A549 (cell line): ENCODE results near the gene C2orf42. TPM values are rescaled to one million over a fixed set of nuclear protein-coding genes. Genes with fewer than 3 reads are reported as not detected.
"Not testable (repeated sequence)": the region's sequence is repeated elsewhere in the genome, so short reads cannot be mapped to it uniquely, and the experiment has no call there.

Experiments used
- ATAC-seq, 2 experiments: fragments of 200-7000 bp in 1 of 2; fragments of >200 bp in 1 of 2; cut with Nextera tagmentation in 1 of 2; cut with Tn5 transposase in 1 of 2; 3 replicates each; pipeline versions ENCODE4 v1.8.0 to v1.9.1; 2018 to 2020; ENCODE audit warnings: mild to moderate bottlenecking in 1 of 2, moderate library complexity in 1 of 2
- CTCF ChIA-PET: fragments of 300-600 bp; sonication (Branson Sonifier 250); formaldehyde crosslinking; extraction: SDS; loops from one replicate; lab custom pipeline; 2021; ENCODE audit warnings: antibody characterized with exemption, inconsistent platforms; lab: Yijun Ruan, JAX
- POLR2A ChIA-PET: fragments of 350-600 bp; formaldehyde crosslinking; extraction: SDS; loops from one replicate; lab custom pipeline; 2021; ENCODE audit warnings: antibody characterized with exemption, inconsistent platforms; lab: Yijun Ruan, JAX
- DNase-seq, 2 experiments: peaks; one replicate each; pipeline versions ENCODE4 v3.0.0 to v3.0.0-alpha.2; 2011 to 2016; ENCODE audit warnings: low read depth in 1 of 2, low spot score in 1 of 2
- FAIRE-seq: peaks from 2 replicates; lab custom pipeline; 2011; peaks lifted over from hg19 to GRCh38; lab: Jason Lieb, UNC
- H3K27ac ChIP-seq, 2 experiments: fragments of >200 bp; sonication (Bioruptor Twin); formaldehyde crosslinking; 3 replicates each; pipeline ENCODE4 v1.5.1; 2016 to 2017
- H3K4me1 ChIP-seq: fragments of >200 bp; sonication (Bioruptor Twin); formaldehyde crosslinking; 3 replicates; pipeline ENCODE4 v1.6.1; 2016
- H3K4me2 ChIP-seq: fragments of >200 bp; sonication (Bioruptor Twin); formaldehyde crosslinking; 3 replicates; pipeline ENCODE4 v1.6.1; 2016
- H3K4me3 ChIP-seq: fragments of >200 bp; sonication (Bioruptor Twin); formaldehyde crosslinking; 3 replicates; pipeline ENCODE4 v1.5.1; 2016
- H3K9me3 ChIP-seq: fragments of >200 bp; sonication (Bioruptor Twin); formaldehyde crosslinking; 3 replicates; pipeline ENCODE4 v1.6.1; 2016
- CHD4 ChIP-seq: fragments of 200-600 bp; sonication (generic); IDR thresholded peaks from 2 replicates; pipeline ENCODE4 v1.6.1; 2016; ENCODE audit warnings: antibody characterized with exemption, mild to moderate bottlenecking, borderline replicate concordance
- EP300 ChIP-seq, 2 experiments: fragments of >200 bp; sonication (Bioruptor Twin); formaldehyde crosslinking; IDR thresholded peaks; 2 replicates in 1 of 2; 3 replicates in 1 of 2; pipeline ENCODE4 v1.6.1; 2016 to 2017
- FOXS1 ChIP-seq: fragments of 250-450 bp; sonication (Bioruptor Pico); IDR thresholded peaks from 2 replicates; pipeline ENCODE4 v1.5.0; 2020; ENCODE audit warnings: mild to moderate bottlenecking, moderate library complexity
- HEYL ChIP-seq: fragments of 250-450 bp; sonication (Bioruptor Pico); IDR thresholded peaks from 2 replicates; pipeline ENCODE4 v1.8.0; 2021; ENCODE audit warnings: mild to moderate bottlenecking, moderate library complexity
- HOXB13 ChIP-seq: fragments of 250-450 bp; sonication (Bioruptor Pico); IDR thresholded peaks from 2 replicates; pipeline ENCODE4 v1.5.0; 2020; ENCODE audit warnings: low read depth, mild to moderate bottlenecking, moderate library complexity
- MAZ ChIP-seq: fragments of 150-350 bp; IDR thresholded peaks from 2 replicates; pipeline ENCODE4 v1.6.1; 2014; ENCODE audit warnings: antibody characterized with exemption, low read depth, low read length, borderline replicate concordance
- MYC ChIP-seq: IDR thresholded peaks from 2 replicates; pipeline ENCODE4 v1.6.1; 2012; ENCODE audit warnings: mild to moderate bottlenecking, inconsistent platforms, low read length, improper control_type of control experiment, borderline replicate concordance
- NFE2L2 ChIP-seq: fragments of 150-350 bp; conservative IDR thresholded peaks from 2 replicates; pipeline ENCODE4 v1.6.1; 2014; ENCODE audit warnings: low read length
- RFX5 ChIP-seq: fragments of 450-650 bp; IDR thresholded peaks from 2 replicates; pipeline ENCODE4 v1.7.1; 2014; ENCODE audit warnings: antibody characterized with exemption, mild to moderate bottlenecking, moderate library complexity
- RNF2 ChIP-seq: fragments of 200-600 bp; sonication (generic); IDR thresholded peaks from 2 replicates; pipeline ENCODE4 v1.6.1; 2016; ENCODE audit warnings: low read depth, mild to moderate bottlenecking, antibody characterized with exemption, moderate library complexity, borderline replicate concordance
- TFCP2L1 ChIP-seq: fragments of 250-450 bp; sonication (Bioruptor Pico); IDR thresholded peaks from 2 replicates; pipeline ENCODE4 v1.5.0; 2021; ENCODE audit warnings: mild to moderate bottlenecking
- ZNF302 ChIP-seq: fragments of 250-450 bp; sonication (Bioruptor Pico); IDR thresholded peaks from 2 replicates; pipeline ENCODE4 v1.9.0; 2021; ENCODE audit warnings: inconsistent platforms, mild to moderate bottlenecking, moderate library complexity
- ZSCAN20 ChIP-seq: fragments of 250-450 bp; sonication (Bioruptor Pico); IDR thresholded peaks from 2 replicates; pipeline ENCODE4 v1.8.0; 2022; ENCODE audit warnings: mild to moderate bottlenecking, moderate library complexity
- WGBS: methylation state at CpG from one replicate; pipeline ENCODE4 v1.1.6; 2017; ENCODE audit errors: missing lambda C conversion rate; 5-methylcytosine and 5-hydroxymethylcytosine counted together
- polyA plus RNA-seq, 4 experiments: library from polyadenylated mRNA; depleted of rRNA in 3 of 4; stranded (reverse); fragments of >200 nt; fragmentation: RNase III in 1 of 4; extraction: RNeasy Plus Mini Kit Qiagen cat#74134 plus additional on column Dnase treatment in 1 of 4; gene quantifications; 2 replicates in 3 of 4; 3 replicates in 1 of 4; pipeline ENCODE4 v1.2.3, GENCODE V29; 2011 to 2017
- TF ChIP-seq, protein P1 (sequence below): fragments of 150-350 bp; IDR thresholded peaks from 2 replicates; pipeline ENCODE4 v1.6.1; 2014; ENCODE audit warnings: low read depth, mild to moderate bottlenecking, low read length
- TF ChIP-seq, protein P2 (sequence below): fragments of 450-650 bp; IDR thresholded peaks from 2 replicates; pipeline ENCODE4 v1.6.1; 2014; ENCODE audit warnings: antibody characterized with exemption
- TF ChIP-seq, protein P3 (sequence below): fragments of >200 bp; sonication (Bioruptor Twin); formaldehyde crosslinking; IDR thresholded peaks from 2 replicates; pipeline ENCODE4 v1.6.1; 2016
- TF ChIP-seq, protein P4 (sequence below): IDR thresholded peaks from 2 replicates; pipeline ENCODE4 v1.6.1; 2012
- TF ChIP-seq, protein P5 (sequence below): fragments of >200 bp; sonication (Bioruptor Twin); formaldehyde crosslinking; IDR thresholded peaks from 3 replicates; pipeline ENCODE4 v1.5.1; 2016
- TF ChIP-seq, protein P6 (sequence below): fragments of >200 bp; sonication (Bioruptor Twin); formaldehyde crosslinking; IDR thresholded peaks from 3 replicates; pipeline ENCODE4 v1.6.1; 2016

C2orf42 gene
- polyA plus RNA-seq, 2 of the 4 experiments (the other 2 are of a cell fraction) = 9.5 to 10.4 TPM

DNA sequence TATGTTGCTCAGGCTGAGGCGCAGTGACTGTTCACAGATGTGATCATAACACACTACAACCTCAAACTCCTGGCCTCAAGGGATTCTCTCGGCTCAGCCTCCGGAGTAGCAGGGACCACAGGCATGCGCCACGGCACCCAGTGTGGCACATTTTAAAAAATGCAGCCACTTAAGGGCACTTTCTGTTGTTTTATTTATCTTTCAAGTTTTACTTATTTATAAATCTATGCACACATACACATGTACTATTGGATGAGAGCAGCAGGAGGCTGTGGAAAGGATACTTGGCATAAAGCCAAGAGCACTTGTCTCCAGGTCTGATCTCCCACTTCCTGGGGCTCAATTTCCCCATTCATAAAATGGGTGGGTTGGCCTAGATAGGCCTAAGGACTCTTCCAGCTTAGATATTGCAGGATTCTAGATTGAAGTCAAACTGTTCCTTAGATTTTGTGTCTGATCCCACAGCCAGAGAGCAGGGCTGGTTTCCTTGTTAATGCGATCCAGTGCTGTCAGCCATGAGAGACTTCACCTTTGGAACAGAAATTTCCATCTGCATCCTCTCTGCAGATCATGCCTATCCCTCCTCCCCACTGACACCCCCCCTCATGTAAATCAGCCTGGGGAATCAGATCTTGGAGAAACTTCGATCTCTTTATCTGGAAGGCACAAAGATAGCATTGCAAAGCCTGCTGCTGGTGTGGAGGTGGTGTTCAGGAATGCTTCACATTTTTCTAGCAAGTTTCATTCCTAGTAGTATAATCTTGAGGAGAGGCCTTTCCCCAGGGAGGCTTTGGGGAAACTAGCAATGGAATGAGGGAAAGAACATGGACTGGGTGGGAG lies 78.8 kb downstream of the C2orf42 start:
- FAIRE-seq (no peak), DNase-seq (no peak), ATAC-seq (peak in 1 of 2 experiments; percentile 21; a peak in 2 of 6 replicates)
- H3K4me3 ChIP-seq = no peak overlapping the region
- peak overlapping the region; percentile 15 to 54; a peak in 4 of 6 replicates for H3K27ac ChIP-seq
- H3K4me1 ChIP-seq = peaks cover 38% of the 10 kb centered on the region
- CTCF ChIA-PET = no interaction called here
- WGBS = 85% methylated on average over 7 of the region's 7 CpGs
- peak overlapping the region; percentile 38; the same call in 2 of the 3 replicates for H3K4me2 ChIP-seq
- H3K9me3 ChIP-seq = no peaks in the 10 kb centered on the region
- POLR2A ChIA-PET = interaction anchor here (1.5 to 3.8 kb wide), 2 partner anchors 12 to 13 kb away, joined by 10 to 17 read pairs; no protein-coding TSS in a partner anchor
- TF ChIP-seq, protein P1, sequence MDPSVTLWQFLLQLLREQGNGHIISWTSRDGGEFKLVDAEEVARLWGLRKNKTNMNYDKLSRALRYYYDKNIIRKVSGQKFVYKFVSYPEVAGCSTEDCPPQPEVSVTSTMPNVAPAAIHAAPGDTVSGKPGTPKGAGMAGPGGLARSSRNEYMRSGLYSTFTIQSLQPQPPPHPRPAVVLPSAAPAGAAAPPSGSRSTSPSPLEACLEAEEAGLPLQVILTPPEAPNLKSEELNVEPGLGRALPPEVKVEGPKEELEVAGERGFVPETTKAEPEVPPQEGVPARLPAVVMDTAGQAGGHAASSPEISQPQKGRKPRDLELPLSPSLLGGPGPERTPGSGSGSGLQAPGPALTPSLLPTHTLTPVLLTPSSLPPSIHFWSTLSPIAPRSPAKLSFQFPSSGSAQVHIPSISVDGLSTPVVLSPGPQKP = no peak
- TF ChIP-seq TFCP2L1 (CRISPR knock-in tag) = no peak
- TF ChIP-seq HEYL (CRISPR knock-in tag) = no peak
- TF ChIP-seq NFE2L2 = no peak
- TF ChIP-seq CHD4 = no peak
- TF ChIP-seq ZSCAN20 (CRISPR knock-in tag) = no peak
- TF ChIP-seq, protein P2, sequence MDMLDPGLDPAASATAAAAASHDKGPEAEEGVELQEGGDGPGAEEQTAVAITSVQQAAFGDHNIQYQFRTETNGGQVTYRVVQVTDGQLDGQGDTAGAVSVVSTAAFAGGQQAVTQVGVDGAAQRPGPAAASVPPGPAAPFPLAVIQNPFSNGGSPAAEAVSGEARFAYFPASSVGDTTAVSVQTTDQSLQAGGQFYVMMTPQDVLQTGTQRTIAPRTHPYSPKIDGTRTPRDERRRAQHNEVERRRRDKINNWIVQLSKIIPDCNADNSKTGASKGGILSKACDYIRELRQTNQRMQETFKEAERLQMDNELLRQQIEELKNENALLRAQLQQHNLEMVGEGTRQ = no peak
- no peak for TF ChIP-seq ZNF302 (CRISPR knock-in tag)
- no peak for TF ChIP-seq MYC
- no peak for TF ChIP-seq HOXB13
- TF ChIP-seq RNF2 = no peak
- TF ChIP-seq RFX5 = no peak

DNA sequence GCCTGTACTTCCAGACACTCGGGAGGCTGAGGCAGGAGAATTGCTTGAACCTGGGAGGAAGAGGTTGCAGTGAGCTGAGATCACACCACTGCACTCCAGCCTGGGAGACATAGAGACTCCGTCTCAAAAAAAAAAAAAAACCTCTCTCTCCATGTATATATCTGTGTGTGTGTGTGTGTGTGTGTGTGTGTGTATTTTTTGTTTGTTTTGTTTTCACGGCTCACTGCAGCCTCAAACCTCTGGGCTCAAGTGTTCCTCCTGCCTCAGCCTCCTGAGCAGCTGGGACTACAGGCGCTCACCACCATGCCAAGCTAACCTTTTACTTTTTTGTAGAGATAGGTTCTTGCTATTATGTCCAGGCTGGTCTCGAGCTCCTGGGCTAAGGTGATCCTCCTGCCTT lies 80.4 kb downstream of the C2orf42 start:
- H3K4me2 ChIP-seq, DNase-seq, H3K4me3 ChIP-seq, H3K9me3 ChIP-seq, ATAC-seq, FAIRE-seq: not testable (repeated sequence)
- ChIA-PET POLR2A (interaction anchor here (1.2 to 3.8 kb wide), 2 partner anchors 14 to 26 kb away, joined by 4 to 17 read pairs; no protein-coding TSS in a partner anchor), CTCF (interaction anchor here (0.6 to 2.0 kb wide), 5 partner anchors 18 to 198 kb away, joined by 3 to 4 read pairs (median 3); no protein-coding TSS in a partner anchor)
- Histone ChIP-seq H3K4me1 (peaks cover 38% of the 10 kb centered on the region), H3K27ac (peak overlapping the region in 1 of 2 experiments; percentile 19; a peak in 1 of 6 replicates)
- WGBS = 79% methylated on average over 5 of the region's 5 CpGs

DNA sequence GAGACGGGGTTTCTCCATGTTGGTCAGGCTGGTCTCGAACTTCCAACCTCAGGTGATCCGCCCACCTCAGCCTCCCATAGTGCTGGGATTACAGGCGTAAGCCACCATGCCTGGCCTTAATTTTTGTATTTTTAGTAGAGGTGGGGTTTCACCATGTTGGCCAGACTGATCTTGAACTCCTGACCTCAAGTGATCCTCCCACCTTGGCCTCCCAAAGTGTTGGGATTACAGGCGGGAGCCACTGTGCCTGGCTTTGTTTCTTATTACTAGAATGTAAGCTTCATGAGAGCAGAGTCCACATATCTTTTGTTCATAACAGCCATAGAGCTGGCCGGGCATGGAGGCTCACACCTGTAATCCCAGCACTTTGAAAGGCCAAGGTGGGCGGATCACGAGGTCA lies 84.7 kb downstream of the C2orf42 start:
- ATAC-seq, DNase-seq, FAIRE-seq, H3K27ac ChIP-seq, H3K4me3 ChIP-seq, H3K4me2 ChIP-seq, H3K9me3 ChIP-seq, POLR2A ChIA-PET: not testable (repeated sequence)
- CTCF ChIA-PET = interaction anchor here (1.1 kb wide), 2 partner anchors 12 to 33 kb away, joined by 4 to 5 read pairs; no protein-coding TSS in a partner anchor
- peaks cover 42% of the 10 kb centered on the region for H3K4me1 ChIP-seq
- 89% methylated on average over 8 of the region's 8 CpGs for WGBS

DNA sequence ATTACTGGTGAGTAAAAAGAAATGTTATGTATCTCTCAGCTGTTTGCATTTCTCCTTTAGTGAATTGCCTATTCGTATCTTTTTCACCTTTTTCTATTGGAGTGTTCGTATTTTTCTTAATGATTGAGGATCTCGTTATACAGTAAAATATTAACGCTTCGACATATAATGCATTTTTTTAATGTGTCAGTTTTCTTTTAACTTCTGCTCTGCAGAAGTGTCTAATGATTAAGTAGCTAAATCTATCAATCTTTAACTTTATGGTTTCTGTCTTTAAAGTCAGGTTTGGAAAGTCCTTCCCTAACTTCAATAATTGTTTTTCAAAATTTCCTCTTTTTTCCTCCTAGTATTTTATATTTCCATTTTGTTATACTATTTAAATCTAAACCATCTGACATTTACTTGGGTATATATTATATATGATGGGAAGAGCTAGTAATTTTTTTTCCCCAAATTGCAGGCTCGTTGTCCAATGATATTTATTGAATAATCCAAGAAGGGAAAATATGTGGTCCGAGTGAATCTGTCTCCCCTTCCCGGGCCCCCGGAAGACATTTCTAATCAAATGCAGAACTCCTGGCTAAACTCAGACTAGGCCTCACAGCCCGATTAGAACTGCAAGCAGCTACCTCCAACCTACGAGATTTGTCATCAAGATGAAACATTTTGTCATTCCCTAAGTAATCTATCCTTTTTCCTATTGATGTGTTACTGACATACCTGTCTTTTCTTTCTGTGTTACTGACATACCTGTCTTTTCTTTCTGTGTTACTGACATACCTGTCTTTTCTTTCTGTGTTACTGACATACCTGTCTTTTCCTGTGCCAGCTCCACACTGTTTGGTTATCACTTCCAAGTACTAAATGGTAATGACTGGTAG lies 86.3 kb downstream of the C2orf42 start:
- ChIA-PET CTCF (interaction anchor here (0.9 to 1.2 kb wide), 3 partner anchors 18 to 39 kb away, joined by 3 read pairs; no protein-coding TSS in a partner anchor), POLR2A (interaction anchor here (0.6 to 1.9 kb wide), 7 partner anchors 17 to 190 kb away, joined by 3 to 13 read pairs (median 3); partner anchors contain the start of genes C2orf42 and MXD1)
- peak overlapping the region; percentile 3 to 30; a peak in 4 of 6 replicates for H3K27ac ChIP-seq
- no peak overlapping the region for H3K4me3 ChIP-seq
- DNase-seq = no peak
- peak overlapping the region; percentile 43 for H3K4me2 ChIP-seq
- FAIRE-seq = no peak
- peaks cover 35% of the 10 kb centered on the region for H3K4me1 ChIP-seq
- 56% methylated on average over 11 of the region's 11 CpGs for WGBS
- no peak for ATAC-seq
- no peaks in the 10 kb centered on the region for H3K9me3 ChIP-seq
- TF ChIP-seq, protein P3, sequence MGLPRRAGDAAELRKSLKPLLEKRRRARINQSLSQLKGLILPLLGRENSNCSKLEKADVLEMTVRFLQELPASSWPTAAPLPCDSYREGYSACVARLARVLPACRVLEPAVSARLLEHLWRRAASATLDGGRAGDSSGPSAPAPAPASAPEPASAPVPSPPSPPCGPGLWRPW = no peak
- TF ChIP-seq, protein P4, sequence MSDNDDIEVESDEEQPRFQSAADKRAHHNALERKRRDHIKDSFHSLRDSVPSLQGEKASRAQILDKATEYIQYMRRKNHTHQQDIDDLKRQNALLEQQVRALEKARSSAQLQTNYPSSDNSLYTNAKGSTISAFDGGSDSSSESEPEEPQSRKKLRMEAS = no peak
- TF ChIP-seq FOXS1 (CRISPR knock-in tag) (no peak), MAZ (no peak), MYC (no peak), EP300 (IDR thresholded peaks at IDR 0.05) (no peak), ZNF302 (CRISPR knock-in tag) (no peak)
- TF ChIP-seq, protein P5, sequence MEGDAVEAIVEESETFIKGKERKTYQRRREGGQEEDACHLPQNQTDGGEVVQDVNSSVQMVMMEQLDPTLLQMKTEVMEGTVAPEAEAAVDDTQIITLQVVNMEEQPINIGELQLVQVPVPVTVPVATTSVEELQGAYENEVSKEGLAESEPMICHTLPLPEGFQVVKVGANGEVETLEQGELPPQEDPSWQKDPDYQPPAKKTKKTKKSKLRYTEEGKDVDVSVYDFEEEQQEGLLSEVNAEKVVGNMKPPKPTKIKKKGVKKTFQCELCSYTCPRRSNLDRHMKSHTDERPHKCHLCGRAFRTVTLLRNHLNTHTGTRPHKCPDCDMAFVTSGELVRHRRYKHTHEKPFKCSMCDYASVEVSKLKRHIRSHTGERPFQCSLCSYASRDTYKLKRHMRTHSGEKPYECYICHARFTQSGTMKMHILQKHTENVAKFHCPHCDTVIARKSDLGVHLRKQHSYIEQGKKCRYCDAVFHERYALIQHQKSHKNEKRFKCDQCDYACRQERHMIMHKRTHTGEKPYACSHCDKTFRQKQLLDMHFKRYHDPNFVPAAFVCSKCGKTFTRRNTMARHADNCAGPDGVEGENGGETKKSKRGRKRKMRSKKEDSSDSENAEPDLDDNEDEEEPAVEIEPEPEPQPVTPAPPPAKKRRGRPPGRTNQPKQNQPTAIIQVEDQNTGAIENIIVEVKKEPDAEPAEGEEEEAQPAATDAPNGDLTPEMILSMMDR = no peak
- TF ChIP-seq, protein P6, sequence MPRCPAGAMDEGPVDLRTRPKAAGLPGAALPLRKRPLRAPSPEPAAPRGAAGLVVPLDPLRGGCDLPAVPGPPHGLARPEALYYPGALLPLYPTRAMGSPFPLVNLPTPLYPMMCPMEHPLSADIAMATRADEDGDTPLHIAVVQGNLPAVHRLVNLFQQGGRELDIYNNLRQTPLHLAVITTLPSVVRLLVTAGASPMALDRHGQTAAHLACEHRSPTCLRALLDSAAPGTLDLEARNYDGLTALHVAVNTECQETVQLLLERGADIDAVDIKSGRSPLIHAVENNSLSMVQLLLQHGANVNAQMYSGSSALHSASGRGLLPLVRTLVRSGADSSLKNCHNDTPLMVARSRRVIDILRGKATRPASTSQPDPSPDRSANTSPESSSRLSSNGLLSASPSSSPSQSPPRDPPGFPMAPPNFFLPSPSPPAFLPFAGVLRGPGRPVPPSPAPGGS = no peak
